LNCaP clone FGC (cell line): Measurements from ENCODE around the gene PTS.
A peak's percentile ranks its signal among the peaks of the same experiment; 100 is the strongest.

Experiments used
- DNase-seq: peaks from one replicate; pipeline ENCODE4 v3.0.0-alpha.2; 2011; ENCODE audit warnings: low read depth
- H3K4me3 ChIP-seq: 2 replicates; pipeline ENCODE4 v1.5.1; 2011; ENCODE audit warnings: mild to moderate bottlenecking, low read depth, low read length, control low read depth
- TF ChIP-seq, protein P1 (sequence below): IDR thresholded peaks from 2 replicates; pipeline ENCODE4 v1.5.1; 2012; ENCODE audit warnings: mild to moderate bottlenecking; ENCODE audit not compliant: control insufficient read depth, insufficient read depth; ENCODE audit errors: extremely low read depth

The PTS gene

DNA sequence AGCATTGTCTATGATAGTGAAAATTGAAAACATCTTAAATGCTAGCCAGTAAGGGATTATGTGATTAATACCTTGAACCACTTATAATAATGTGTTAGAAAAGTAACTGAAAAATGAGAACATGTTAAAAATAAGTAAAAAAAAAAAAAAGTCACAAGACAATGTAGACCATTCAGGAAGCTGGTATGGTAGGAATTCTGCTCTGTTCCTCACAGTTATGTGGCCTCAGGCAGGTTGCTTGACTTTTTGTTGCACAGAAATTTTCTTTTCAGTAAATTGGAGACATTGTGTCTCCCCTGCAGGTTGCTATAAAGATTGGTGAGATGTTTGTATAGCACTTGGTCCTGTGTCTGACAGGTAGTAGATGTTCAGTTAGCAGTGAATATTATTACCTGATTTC lies 51.7 kb downstream of the PTS start:
- DNase-seq: no peak
- TF ChIP-seq, protein P1, sequence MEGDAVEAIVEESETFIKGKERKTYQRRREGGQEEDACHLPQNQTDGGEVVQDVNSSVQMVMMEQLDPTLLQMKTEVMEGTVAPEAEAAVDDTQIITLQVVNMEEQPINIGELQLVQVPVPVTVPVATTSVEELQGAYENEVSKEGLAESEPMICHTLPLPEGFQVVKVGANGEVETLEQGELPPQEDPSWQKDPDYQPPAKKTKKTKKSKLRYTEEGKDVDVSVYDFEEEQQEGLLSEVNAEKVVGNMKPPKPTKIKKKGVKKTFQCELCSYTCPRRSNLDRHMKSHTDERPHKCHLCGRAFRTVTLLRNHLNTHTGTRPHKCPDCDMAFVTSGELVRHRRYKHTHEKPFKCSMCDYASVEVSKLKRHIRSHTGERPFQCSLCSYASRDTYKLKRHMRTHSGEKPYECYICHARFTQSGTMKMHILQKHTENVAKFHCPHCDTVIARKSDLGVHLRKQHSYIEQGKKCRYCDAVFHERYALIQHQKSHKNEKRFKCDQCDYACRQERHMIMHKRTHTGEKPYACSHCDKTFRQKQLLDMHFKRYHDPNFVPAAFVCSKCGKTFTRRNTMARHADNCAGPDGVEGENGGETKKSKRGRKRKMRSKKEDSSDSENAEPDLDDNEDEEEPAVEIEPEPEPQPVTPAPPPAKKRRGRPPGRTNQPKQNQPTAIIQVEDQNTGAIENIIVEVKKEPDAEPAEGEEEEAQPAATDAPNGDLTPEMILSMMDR: no peak
- no peak overlapping the region for H3K4me3 ChIP-seq

DNA sequence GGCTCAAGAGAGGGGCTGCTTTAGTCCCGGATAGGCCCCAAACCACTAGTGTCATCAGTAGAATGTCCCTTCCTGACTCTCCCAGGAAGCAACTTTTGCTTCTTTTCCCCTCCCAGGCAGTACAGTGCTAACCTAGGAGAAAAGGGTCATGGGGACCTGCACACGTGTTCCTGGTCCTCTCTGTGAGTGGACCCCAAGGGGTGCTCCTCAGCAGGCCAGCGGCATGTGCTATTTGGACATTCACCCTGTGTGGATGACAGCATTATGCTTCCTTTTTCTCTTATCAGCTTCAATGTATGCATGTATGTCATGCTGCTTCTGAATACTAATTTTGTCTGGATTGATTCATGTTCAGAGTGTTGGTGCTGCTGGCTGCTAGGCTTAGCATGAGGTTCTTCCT lies 52.6 kb downstream of the PTS start:
- TF ChIP-seq, protein P1: no peak
- DNase-seq: no peak
- H3K4me3 ChIP-seq: no peak overlapping the region

DNA sequence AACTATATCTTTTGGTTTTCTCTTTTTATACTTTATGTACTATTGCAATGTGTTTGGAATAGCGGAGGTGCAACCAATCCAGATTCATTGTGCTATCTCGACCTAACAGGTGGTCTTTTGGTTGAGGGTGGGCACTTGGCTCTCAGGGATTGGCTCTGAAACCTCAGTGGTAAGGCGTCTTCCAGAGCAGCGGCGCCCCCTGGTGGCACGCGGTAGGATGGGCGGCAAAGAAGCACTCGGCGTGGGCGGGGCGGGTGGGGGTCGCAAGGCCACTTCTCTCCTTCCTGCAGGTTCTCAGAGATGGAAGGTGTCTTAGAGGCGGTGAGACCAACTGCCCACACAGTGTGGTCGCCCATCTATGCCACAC lies 53.7 kb downstream of the PTS start:
- TF ChIP-seq, protein P1: peak; percentile 82
- DNase-seq: no peak
- H3K4me3 ChIP-seq: no peak overlapping the region; the same call in 1 of the 2 replicates

DNA sequence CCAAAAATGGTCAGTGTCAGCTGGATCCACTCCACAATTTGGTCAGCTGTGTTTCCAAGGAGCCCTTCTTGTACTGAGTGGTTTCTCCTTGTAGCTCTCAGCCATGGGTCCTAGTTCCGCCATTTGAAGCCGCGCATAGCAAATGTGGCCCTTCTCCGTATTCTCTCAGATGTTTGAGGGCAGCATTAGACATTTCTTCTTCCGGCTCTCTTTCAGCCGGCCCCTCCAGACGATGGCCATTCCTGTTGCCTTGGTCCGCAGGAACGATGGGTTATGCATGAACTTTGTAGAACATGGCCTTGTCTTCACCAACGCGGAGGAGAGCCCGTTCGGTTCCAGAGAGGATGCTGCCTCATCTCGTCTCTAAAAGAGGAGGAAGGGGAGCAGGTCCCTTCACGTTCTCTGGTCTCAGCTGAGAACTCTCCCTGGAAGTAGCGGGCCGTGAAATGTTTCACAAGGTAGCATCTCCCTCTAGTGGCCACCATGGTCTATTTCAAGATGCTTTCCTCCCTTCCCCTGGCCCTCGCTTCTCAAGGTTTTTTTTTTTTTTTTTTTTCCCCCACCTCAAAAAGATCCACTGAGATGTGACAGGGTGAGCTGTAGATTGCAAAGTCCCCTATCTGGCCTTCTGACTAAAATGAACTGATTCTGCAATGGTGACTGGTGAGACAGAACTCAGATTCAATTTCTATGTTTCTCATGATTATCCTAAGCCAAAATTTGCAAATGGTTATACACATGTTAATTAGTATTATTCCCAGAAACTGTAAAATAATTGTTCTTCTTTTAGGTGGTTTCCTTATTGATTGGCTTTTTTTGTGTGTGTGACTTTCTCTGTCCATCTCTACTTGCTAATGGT lies 54.3 kb downstream of the PTS start:
- peak overlapping the region; percentile 40 for H3K4me3 ChIP-seq
- peak; percentile 37 for DNase-seq
- TF ChIP-seq, protein P1: peak; percentile 80

DNA sequence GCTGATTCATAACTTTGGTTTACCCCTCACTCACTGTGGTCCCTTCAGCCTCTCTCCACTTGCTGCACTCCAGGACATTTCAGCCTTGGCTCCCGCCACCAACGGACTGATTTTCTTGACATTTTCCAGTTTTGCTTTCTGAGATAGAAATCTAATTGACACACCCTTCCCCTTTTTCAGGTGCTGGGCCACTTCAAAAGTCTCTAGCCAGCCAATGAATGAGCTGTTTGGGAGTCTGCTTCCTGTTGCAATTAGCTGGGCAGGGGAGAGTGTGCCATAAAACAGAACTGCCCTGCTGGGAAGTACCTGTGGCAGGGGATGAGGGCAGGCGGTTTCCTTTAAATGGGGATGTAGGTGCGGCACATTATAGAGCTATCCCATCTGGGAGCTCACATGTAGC lies 55.5 kb downstream of the PTS start:
- TF ChIP-seq, protein P1: no peak
- DNase-seq: no peak

More for the DNA sequence above, 55.5 kb downstream of the PTS start:
- no peak overlapping the region for H3K4me3 ChIP-seq
